Measurements from ENCODE around the gene TTC23. TPM values are rescaled to one million over a fixed set of nuclear protein-coding genes. Genes with fewer than 3 reads are reported as not detected.

Gene TTC23
- total and polyA plus RNA-seq, 8 donors: 3.8 to 75.3 (median 14.8) TPM

DNA sequence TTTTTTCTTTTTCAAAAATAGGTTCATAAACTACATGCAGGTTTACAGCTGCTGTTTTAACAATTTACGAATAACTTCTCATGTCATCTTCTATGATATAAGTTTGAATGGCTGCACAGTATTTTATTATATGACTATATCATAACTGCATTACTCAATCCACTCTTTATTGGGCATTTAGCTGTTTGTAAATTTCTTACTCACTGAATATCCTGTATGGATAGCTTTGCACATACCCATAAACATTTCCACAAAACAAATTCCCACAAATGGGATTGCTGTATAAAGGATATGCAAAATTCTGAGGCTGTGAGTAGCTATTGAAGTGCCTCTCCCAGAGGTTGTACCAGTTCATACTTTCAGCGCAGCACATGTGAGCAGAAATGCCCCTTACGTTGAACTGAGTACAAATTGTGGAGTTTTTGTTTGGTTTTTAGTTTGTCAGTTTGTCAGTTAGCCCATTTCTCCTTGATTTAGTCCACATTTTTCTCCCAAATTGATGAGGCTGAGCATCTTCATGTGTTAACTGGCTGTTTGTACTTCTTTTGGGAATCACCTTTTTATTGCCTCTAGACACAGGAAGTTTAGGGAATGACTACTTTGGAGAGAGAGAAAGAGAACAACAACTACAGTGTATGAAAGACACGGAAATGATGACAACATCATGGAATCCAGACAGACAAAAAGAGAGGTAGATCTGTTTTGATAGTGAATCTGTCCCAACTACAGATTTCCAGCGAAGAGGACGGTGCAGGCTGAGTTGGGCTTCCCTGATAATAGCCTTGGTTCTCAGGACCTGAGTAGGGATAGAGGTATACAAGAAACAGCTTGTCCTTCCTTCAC is 24.8 kb downstream of the TTC23 start:
- no peaks in the 10 kb centered on the region for H3K9me3 ChIP-seq
- intact Hi-C loops (cut with DNase I; ENCODE audit: low total_unique reads): no loop called here
- DNase-seq: no peak
- H3K27ac ChIP-seq: no peak overlapping the region
- TF ChIP-seq, protein P1, sequence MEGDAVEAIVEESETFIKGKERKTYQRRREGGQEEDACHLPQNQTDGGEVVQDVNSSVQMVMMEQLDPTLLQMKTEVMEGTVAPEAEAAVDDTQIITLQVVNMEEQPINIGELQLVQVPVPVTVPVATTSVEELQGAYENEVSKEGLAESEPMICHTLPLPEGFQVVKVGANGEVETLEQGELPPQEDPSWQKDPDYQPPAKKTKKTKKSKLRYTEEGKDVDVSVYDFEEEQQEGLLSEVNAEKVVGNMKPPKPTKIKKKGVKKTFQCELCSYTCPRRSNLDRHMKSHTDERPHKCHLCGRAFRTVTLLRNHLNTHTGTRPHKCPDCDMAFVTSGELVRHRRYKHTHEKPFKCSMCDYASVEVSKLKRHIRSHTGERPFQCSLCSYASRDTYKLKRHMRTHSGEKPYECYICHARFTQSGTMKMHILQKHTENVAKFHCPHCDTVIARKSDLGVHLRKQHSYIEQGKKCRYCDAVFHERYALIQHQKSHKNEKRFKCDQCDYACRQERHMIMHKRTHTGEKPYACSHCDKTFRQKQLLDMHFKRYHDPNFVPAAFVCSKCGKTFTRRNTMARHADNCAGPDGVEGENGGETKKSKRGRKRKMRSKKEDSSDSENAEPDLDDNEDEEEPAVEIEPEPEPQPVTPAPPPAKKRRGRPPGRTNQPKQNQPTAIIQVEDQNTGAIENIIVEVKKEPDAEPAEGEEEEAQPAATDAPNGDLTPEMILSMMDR (IDR thresholded peaks at IDR 0.05): no peak
- no peak overlapping the region for H3K4me3 ChIP-seq
- peaks cover 0 to 21% (median 0%) of the 10 kb centered on the region in 4 donors for H3K4me1 ChIP-seq
- H3K36me3 ChIP-seq: peaks cover 0 to 85% (median 78%) of the 10 kb centered on the region in 4 donors
- 92 to 97% (median 94%) methylated on average over 6 of the region's 6 CpGs for WGBS, 5 donors
- H3K27me3 ChIP-seq: no peaks in the 10 kb centered on the region

DNA sequence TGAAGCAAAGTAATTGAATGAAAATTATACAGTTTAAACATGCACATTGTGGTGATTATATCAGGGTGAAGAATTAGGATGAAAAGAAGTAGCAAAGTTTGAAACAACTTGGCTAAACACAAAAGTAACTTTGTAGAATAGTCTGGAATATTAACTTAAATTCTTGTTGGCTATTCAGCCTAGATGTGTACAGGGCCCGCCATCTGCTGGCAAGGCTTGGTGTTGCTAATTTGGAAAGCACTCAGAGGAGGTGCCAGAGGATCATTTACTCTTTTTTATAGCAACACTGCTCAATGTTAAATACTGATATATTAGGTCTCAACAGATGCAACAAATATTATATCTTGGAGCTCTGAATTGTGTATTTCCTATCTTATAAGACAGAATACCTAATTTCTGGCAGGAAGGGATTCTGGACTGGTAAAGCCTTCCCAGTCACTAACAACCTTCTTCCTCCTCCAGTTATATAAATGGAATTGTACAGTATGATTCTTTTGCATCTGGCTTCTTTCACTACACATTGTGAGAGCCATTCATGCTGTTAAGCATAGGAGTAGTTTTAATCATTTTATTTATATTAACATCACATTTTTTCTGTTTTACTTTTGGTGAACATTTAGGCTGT is 36.1 kb downstream of the TTC23 start:
- Histone ChIP-seq H3K4me1 (peaks cover 0 to 30% (median 13%) of the 10 kb centered on the region in 4 donors), H3K27me3 (no peaks in the 10 kb centered on the region), H3K9me3 (no peaks in the 10 kb centered on the region), H3K36me3 (peaks cover 6 to 27% (median 21%) of the 10 kb centered on the region in 4 donors), H3K4me3 (no peak overlapping the region), H3K27ac (peak overlapping the region in 3 of 5 donors; percentile 45 to 82 (median 66))
- 0 to 4% (median 3%) methylated on average over 1 of the region's 1 CpG for WGBS, 5 donors
- TF ChIP-seq POLR2A (IDR thresholded peaks at IDR 0.05) (no peak), POLR2AphosphoS5 (IDR thresholded peaks at IDR 0.05) (peak in 1 of 3 donors; percentile 50), EP300 (IDR thresholded peaks at IDR 0.05) (no peak)
- TF ChIP-seq, protein P1 (IDR thresholded peaks at IDR 0.05): peak in 4 of 7 experiments; percentile 72 to 80 (median 78)
- intact Hi-C loops (cut with DNase I; ENCODE audit: low total_unique reads): loop anchor here (5.0 kb wide), 1 partner anchor 116 kb away; no protein-coding TSS in a partner anchor
- peak; percentile 79 to 89 for DNase-seq

DNA sequence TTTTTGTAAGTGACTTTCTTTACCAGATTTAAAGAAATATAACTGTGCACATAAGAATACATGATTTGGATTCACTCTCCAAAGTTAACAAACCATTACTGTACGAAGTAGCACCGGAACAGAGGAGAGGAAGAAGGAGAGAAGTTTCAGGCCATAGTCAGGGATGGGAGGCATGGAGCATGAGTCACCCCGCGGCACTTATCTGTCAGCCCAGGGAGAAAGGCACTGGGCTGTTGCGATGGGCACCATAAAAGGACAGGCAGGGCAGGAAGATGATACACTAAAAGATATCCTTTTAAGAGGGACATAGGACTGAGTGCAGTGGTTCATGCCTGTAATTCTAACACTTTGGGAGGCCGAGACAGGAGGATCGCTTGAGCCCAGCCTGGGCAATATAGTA is 37.0 kb downstream of the TTC23 start:
- Histone ChIP-seq H3K27me3 (no peaks in the 10 kb centered on the region), H3K36me3 (peaks cover 0 to 18% (median 12%) of the 10 kb centered on the region in 4 donors), H3K4me3 (no peak overlapping the region), H3K4me1 (peaks cover 0 to 29% (median 13%) of the 10 kb centered on the region in 4 donors), H3K27ac (peak overlapping the region in 4 of 5 donors; percentile 38 to 82 (median 56)), H3K9me3 (no peaks in the 10 kb centered on the region)
- intact Hi-C loops (cut with DNase I; ENCODE audit: low total_unique reads): loop anchor here (5.0 kb wide), 1 partner anchor 115 kb away; no protein-coding TSS in a partner anchor
- peak in 1 of 3 donors; percentile 15 for TF ChIP-seq POLR2AphosphoS5 (IDR thresholded peaks at IDR 0.05)
- no peak for TF ChIP-seq POLR2A (IDR thresholded peaks at IDR 0.05)
- DNase-seq: peak in 1 of 2 donors; percentile 14
- WGBS, 5 donors: 83 to 93% (median 90%) methylated on average over 7 of the region's 7 CpGs

DNA sequence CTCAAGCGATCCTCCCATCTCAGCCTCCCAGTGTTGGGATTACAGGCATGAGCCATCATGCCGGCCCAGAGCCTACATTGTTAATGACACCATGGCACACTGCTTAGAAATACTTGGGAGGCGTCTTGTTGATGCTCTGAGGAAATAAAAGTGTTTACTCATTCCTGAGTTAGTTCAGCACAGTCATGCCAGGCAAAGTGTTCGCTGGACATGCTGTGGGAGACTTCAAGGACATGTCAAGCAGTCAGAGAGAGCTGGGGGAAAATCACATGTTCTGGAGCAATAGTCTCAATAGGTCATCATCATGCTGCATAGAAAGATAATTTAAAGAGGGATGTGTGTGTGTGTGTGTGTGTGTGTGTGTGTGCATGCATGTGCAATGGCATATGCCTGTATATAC is 37.5 kb downstream of the TTC23 start:
- 72 to 82% (median 80%) methylated on average over 4 of the region's 4 CpGs for WGBS, 5 donors
- H3K4me3 ChIP-seq: no peak overlapping the region
- intact Hi-C loops (cut with DNase I; ENCODE audit: low total_unique reads): loop anchor here (5.0 kb wide), 1 partner anchor 115 kb away; no protein-coding TSS in a partner anchor
- TF ChIP-seq, protein P1 (IDR thresholded peaks at IDR 0.05): no peak
- peak in 2 of 3 donors; percentile 1 to 44 for TF ChIP-seq POLR2AphosphoS5 (IDR thresholded peaks at IDR 0.05)
- DNase-seq: no peak
- H3K9me3 ChIP-seq: no peaks in the 10 kb centered on the region
- peaks cover 0 to 27% (median 12%) of the 10 kb centered on the region in 4 donors for H3K4me1 ChIP-seq
- no peaks in the 10 kb centered on the region for H3K27me3 ChIP-seq
- peak overlapping the region in 4 of 5 donors; percentile 38 to 82 (median 56) for H3K27ac ChIP-seq
- H3K36me3 ChIP-seq: peaks cover 0 to 15% (median 10%) of the 10 kb centered on the region in 4 donors
